HG02678 (cell line): ENCODE data around the gene ZNF2.

Experiments
- ATAC-seq: cut with Tn5 transposase; IDR thresholded peaks from one replicate; pipeline ENCODE4 v1.9.1; 2021; ENCODE audit warnings: mild to moderate bottlenecking, moderate library complexity; ENCODE audit not compliant: unreplicated experiment

ZNF2 gene

DNA sequence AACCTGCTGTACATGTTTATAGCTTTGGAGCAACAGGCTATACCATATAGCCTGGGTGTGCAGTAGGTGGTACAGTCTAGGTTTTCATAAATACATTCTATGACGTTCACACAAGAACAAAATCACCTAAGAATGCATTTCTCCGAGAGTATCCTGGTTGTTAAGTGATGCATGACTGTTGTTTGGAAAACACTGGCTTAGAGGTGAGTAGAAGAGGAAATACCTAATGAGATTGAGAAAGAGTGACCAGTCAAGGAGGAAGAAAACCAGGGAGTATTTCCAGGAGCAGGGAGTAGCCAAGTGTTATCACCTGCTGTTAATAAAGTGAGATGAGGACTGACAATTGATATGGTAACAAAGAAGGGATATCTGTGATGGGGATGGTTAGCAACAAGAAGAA lies 38.8 kb downstream of the ZNF2 start:
- no peak for ATAC-seq

DNA sequence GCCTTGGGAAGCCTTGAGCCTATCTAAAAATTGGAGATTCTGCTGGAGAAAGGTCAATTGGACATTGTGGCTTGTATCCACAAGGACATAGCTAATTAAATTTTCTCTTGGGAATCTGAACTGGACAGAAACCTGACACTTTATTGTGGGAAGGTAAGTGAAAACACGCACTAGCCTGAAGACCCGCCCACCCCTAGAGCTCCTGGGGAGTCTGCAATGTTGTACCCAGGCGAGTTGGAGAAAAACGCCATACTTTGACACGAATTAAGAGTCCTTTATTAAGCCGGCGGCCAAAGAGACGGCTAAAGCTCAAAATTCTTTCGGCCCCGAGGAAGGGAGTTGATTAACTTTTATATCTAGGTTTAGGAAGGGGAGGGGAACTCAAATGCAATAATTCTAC lies 40.5 kb downstream of the ZNF2 start:
- ATAC-seq: no peak

GRCh38 chr2:95207111-95207961 lies 41.7 kb downstream of the ZNF2 start, which contains the start of gene ZNF892:
TSS of gene ZNF892 (plus strand) at chr2:95207521. CDS start at chr2:95207816, 295 bp downstream.
- peak; percentile 98 for ATAC-seq

GRCh38 chr2:95208106-95208505 lies 42.5 kb downstream of the ZNF2 start:
- no peak for ATAC-seq

GRCh38 chr2:95215018-95215612 lies 49.5 kb downstream of the ZNF2 start:
- no peak for ATAC-seq

DNA sequence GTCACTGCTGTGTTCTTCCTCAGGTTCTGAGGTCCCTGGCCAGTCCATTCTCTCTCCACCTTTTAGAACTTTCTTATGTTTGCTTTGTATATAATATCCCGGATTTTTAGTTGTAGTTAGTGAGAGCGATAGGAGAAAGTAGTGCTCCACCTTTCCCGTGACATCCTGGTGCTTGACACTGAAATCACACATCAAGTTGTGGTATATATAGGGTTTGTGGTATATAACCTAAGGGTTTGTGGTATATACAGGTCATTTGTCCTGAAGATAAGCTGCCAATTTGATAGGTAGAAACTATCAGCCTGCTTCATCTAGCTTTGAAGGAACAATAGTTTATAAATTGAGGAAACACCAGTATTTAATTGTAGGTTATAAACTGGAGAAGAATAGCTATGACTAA lies 54.8 kb downstream of the ZNF2 start:
- no peak for ATAC-seq

DNA sequence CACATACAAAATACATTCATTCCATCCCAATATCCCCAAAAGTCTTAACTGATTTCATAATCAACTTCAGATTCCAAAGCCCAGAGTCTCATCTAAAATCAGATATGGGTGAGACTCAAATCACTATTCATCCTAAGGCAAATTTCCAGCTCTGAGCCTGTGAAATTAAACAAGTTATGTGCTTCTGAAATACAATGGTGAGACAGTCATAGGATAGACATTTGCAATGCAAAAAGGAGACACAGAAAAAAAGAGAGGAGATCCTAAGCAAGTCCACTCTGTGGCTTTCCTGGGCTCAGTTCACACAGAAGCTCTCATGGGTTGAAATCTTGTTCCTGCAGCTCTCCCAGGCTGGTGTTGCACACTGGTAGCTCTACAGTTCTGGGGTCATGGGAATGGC lies 60.0 kb downstream of the ZNF2 start:
- no peak for ATAC-seq

DNA sequence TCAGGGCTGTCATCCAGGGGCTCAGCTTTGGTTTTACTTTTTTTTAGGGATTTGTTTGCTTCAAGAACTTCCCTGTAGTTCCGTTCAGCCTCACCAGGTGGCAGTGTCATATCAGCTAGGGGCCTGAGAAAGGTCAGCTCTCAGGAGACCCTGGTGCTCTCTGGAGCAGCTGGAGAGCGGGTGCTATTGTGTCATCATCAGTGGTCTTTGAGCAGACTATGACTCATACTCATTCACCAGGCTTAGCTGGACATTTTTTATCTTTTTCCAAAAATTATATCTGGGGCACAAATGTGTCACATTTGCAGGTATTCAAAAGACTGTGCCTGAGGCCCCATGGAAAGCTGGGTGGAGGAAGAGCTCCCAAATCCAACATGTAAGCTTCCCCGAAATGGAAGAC lies 66.1 kb downstream of the ZNF2 start:
- no peak for ATAC-seq

DNA sequence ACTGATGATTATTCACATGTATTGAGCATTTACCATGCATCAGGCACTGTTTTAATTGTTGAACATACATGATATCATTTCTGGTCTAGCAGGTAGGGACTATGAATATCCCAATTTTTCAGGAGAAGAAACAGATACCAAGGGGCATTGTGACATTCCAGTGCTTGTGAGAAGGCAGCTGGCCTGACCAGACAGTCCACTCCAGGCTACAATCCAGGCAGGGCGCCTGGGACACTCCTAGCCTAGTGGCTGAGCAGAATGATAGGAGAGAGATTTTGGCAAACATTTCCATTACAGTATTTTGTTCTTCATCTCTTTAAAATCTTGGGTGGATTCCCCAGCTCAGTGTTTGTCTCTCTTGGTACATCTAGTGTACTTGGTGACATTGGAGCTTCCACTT lies 66.6 kb downstream of the ZNF2 start:
- ATAC-seq: no peak
